K562 (cell line): Measurements from ENCODE around the gene YPEL1. TPM values are rescaled to one million over a fixed set of nuclear protein-coding genes. Genes with fewer than 3 reads are reported as not detected.

Experiments
- ATF3 ChIP-seq, 2 experiments: fragments of 450-650 bp in 1 of 2; sonication (generic) in 1 of 2; formaldehyde crosslinking in 1 of 2; IDR thresholded peaks in 1 of 2; conservative IDR thresholded peaks in 1 of 2; 2 replicates each; pipeline versions ENCODE4 v1.6.1 to v1.8.1; 2016 to 2023; ENCODE audit warnings: mild to moderate bottlenecking in 2 of 2, moderate library complexity in 2 of 2, inconsistent platforms in 1 of 2, missing genetic modification reagents in 1 of 2
- CREB1 ChIP-seq, 2 experiments: sonication (generic) in 1 of 2; formaldehyde crosslinking in 1 of 2; IDR thresholded peaks; 2 replicates each; pipeline versions ENCODE4 v1.6.1 to v1.8.0; 2012 to 2022; ENCODE audit warnings: inconsistent platforms in 1 of 2, mild to moderate bottlenecking in 1 of 2, missing genetic modification reagents in 1 of 2, moderate library complexity in 1 of 2
- RBM17 ChIP-seq: fragments of 200-400 bp; formaldehyde crosslinking; IDR thresholded peaks from 2 replicates; pipeline ENCODE4 v1.6.1; 2017; ENCODE audit warnings: low read depth, mild to moderate bottlenecking, low read length, borderline replicate concordance
- SMC3 ChIP-seq: conservative IDR thresholded peaks from 2 replicates; pipeline ENCODE4 v1.6.1; 2011; ENCODE audit warnings: low read depth, low read length, improper control_type of control experiment; ENCODE audit not compliant: insufficient read depth
- SREBF1 ChIP-seq: fragments of 150-350 bp; IDR thresholded peaks from 2 replicates; pipeline ENCODE4 v1.6.1; 2014; ENCODE audit warnings: antibody characterized with exemption, low read depth, low read length, borderline replicate concordance
- UBTF ChIP-seq, 2 experiments: IDR thresholded peaks; 2 replicates each; pipeline ENCODE4 v1.6.1; 2012; ENCODE audit warnings: improper control_type of control experiment in 2 of 2, low read depth in 2 of 2, low read length in 2 of 2, borderline replicate concordance in 1 of 2
- YY1 ChIP-seq, 3 experiments: IDR thresholded peaks; 2 replicates each; pipeline ENCODE4 v1.6.1; 2011; ENCODE audit warnings: low read length in 2 of 3, mild to moderate bottlenecking in 2 of 3, moderate library complexity in 2 of 3, borderline replicate concordance in 1 of 3, control low read depth in 1 of 3, low read depth in 1 of 3; ENCODE audit not compliant: insufficient read depth in 3 of 3, insufficient replicate concordance in 2 of 3, control insufficient read depth in 1 of 3, insufficient read length in 1 of 3; ENCODE audit errors: extremely low read depth in 1 of 3
- ZNF384 ChIP-seq: IDR thresholded peaks from 2 replicates; pipeline ENCODE4 v1.6.1; 2012; ENCODE audit warnings: low read depth, low read length, improper control_type of control experiment
- polyA plus RNA-seq, 8 experiments: library from polyadenylated mRNA; depleted of rRNA in 4 of 8; stranded (reverse) in 5 of 8; unstranded in 3 of 8; fragments of >200 nt; fragmentation: Nextera tagmentation in 2 of 8; fragmentation: Illumina TruSeq in 1 of 8; extraction: Ambion mirVana in 2 of 8; extraction: Trizol in 1 of 8; gene quantifications; 2 replicates each; pipeline versions ENCODE4 v1.2.1 to v1.2.3, GENCODE V29; 2011 to 2014; ENCODE audit warnings: inconsistent platforms in 1 of 8, missing spikeins in 1 of 8
- total RNA-seq, 7 experiments: library from RNA; depleted of rRNA in 6 of 7; stranded (reverse); fragments of >200 nt in 6 of 7; fragmentation: Illumina TruSeq in 2 of 7; extraction: Trizol in 2 of 7; gene quantifications; 2 replicates each; pipeline versions ENCODE4 v1.2.1 to v1.2.3, GENCODE V29; 2011 to 2021; ENCODE audit warnings: low replicate concordance in 1 of 7

Gene YPEL1
- total and polyA plus RNA-seq, 9 of the 15 experiments (the other 6 are each of a cell fraction or from before 2014, with no cell fraction given), result 0.07 to 2.2 (median 0.46) TPM

- TF ChIP-seq ATF3 (IDR thresholded peaks at IDR 0.05) (no peak), ATF3 (CRISPR knock-in tag; conservative IDR thresholded peaks at IDR 0.05) (0 out of 2 replicates have a peak, but pooled peaks have one; percentile 19), YY1 (IDR thresholded peaks at IDR 0.05; ENCODE audit: borderline replicate concordance in 1 of 3, control insufficient read depth in 1 of 3, extremely low read depth in 1 of 3, insufficient read depth in 3 of 3, insufficient read length in 1 of 3, insufficient replicate concordance in 2 of 3, low read depth in 1 of 3, low read length in 2 of 3) (peak in 1 of 3 experiments; percentile 7), ZNF384 (peak; percentile 35; the same call in 1 of the 2 replicates), SMC3 (peak; percentile 97), CREB1 (IDR thresholded peaks at IDR 0.05) (peak; percentile 32; the same call in 1 of the 2 replicates), CREB1 (CRISPR knock-in tag; IDR thresholded peaks at IDR 0.05) (no peak), RBM17 (no peak), SREBF1 (0 out of 2 replicates have a peak, but pooled peaks have one; percentile 9), UBTF (IDR thresholded peaks at IDR 0.05; ENCODE audit: borderline replicate concordance in 1 of 2, low read depth in 2 of 2, low read length in 2 of 2) (0 out of 4 replicates have a peak, but pooled peaks of 1 of the 2 experiments have one; percentile 34)
Observed at GRCh38 chr22:21726650-21727049, 8.9 kb downstream of the YPEL1 start (continued).
